AG10803 (cell line): ENCODE data around the gene OR4C5.
"Not testable (repeated sequence)": the region's sequence is repeated elsewhere in the genome, so short reads cannot be mapped to it uniquely, and the experiment has no call there.

ENCODE experiments used
- DNase-seq: peaks from one replicate; pipeline ENCODE4 v3.0.0; 2010; ENCODE audit warnings: low read depth
- H3K4me3 ChIP-seq: 2 replicates; pipeline ENCODE4 v1.5.1; 2011; ENCODE audit warnings: mild to moderate bottlenecking, low read length, control low read depth
- TF ChIP-seq, protein P1 (sequence below): conservative IDR thresholded peaks from 2 replicates; pipeline ENCODE4 v1.5.1; 2011; ENCODE audit warnings: mild to moderate bottlenecking, low read length, control low read depth, inconsistent platforms

The OR4C5 gene

GRCh38 chr11:48366365-48366764 is at the start of gene OR4C5:
Gene OR4C5, minus strand, starts transcription at chr11:48366465. Its CDS starts 0 bp downstream, at chr11:48366465.
- TF ChIP-seq, protein P1, sequence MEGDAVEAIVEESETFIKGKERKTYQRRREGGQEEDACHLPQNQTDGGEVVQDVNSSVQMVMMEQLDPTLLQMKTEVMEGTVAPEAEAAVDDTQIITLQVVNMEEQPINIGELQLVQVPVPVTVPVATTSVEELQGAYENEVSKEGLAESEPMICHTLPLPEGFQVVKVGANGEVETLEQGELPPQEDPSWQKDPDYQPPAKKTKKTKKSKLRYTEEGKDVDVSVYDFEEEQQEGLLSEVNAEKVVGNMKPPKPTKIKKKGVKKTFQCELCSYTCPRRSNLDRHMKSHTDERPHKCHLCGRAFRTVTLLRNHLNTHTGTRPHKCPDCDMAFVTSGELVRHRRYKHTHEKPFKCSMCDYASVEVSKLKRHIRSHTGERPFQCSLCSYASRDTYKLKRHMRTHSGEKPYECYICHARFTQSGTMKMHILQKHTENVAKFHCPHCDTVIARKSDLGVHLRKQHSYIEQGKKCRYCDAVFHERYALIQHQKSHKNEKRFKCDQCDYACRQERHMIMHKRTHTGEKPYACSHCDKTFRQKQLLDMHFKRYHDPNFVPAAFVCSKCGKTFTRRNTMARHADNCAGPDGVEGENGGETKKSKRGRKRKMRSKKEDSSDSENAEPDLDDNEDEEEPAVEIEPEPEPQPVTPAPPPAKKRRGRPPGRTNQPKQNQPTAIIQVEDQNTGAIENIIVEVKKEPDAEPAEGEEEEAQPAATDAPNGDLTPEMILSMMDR, result no peak
- no peak within 1 kb of the TSS for H3K4me3 ChIP-seq
- no peak for DNase-seq

DNA sequence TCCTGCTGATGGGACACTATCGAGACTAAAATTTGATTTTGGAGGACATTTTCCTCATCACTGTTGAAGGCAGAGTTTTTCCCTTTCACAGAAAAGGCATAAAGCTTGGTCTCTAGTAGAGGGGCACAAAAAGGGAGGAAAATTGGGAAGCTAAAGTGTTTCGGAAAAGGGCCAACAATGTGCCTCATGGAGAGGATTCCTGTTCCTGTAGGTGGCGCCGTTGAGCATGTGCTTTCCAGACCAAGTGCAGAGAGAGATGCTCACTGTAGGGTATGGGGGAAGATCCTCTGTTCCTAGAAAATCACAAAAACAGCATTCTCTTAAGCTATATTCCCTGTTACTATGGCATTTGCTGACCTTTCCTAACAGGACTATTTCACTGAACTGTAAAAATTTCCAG is 18.4 kb upstream of the OR4C5 start:
- TF ChIP-seq, protein P1, result no peak
- no peak overlapping the region for H3K4me3 ChIP-seq
- no peak for DNase-seq

DNA sequence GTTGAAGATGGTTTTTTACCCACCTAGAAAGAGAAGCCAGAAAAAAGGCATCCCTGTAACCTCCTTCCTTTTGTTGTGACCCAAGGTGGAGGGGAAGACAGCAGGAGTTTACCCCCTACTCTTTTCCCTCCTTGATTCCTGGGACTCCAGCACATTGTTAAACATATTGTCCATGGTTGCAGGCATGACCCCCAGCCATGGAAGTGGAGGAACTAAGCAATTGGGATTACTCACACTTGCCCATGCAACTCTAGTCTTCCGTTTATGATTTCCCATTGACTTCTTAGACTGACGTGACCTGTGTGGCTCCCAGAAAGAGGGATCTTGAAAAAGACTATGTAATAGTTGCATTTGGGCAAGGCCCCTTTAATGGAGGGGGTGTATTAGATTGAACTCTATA is 17.9 kb upstream of the OR4C5 start:
- H3K4me3 ChIP-seq, DNase-seq: not testable (repeated sequence)

- DNase-seq, H3K4me3 ChIP-seq: not testable (repeated sequence)
Measured at GRCh38 chr11:48361289-48361688, 5.0 kb downstream of the OR4C5 start.

- TF ChIP-seq, protein P1, result no peak
- DNase-seq, result no peak
- no peak overlapping the region for H3K4me3 ChIP-seq
Measured at GRCh38 chr11:48354677-48355076, 11.6 kb downstream of the OR4C5 start.

DNA sequence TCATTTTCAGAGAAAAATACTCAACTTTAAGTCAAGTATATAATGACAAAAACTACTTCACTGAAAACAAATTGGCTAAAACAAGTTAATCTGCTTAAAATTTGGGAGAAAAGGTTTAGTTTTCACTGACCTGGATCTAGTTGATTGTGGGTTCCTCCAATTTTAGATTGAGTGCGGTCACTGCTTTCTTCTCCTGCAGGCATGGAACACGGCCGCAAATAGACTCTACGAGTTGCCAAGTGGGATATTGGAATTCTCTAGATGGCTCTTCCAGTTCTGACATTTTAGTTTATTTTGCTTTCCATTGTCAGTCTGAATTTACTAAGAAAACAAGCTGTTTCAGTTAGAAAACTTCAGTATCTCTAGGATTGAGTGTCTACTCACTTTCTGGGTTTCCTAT is 12.3 kb downstream of the OR4C5 start:
- DNase-seq, result no peak
- TF ChIP-seq, protein P1, result no peak
- H3K4me3 ChIP-seq, result no peak overlapping the region

GRCh38 chr11:48346286-48346685 is 20.0 kb downstream of the OR4C5 start:
- not testable (repeated sequence) for H3K4me3 ChIP-seq, DNase-seq

DNA sequence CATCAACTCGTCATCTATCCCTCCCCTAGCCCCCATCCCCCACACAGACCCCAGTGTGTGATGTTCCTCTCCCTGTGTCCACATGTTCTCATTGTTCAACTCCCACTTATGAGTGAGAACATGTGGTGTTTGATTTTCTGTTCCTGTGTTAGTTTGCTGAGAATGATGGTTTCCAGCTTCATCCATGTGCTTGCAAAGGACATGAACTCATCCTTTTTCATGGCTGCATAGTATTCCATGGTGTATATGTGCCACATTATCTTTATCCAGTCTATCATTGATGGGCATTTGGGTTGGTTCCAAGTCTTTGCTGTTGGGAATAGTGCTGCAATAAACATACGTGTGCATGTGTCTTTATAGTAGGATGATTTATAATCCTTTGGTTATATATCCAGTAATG is 23.8 kb downstream of the OR4C5 start:
- DNase-seq, H3K4me3 ChIP-seq: not testable (repeated sequence)

DNA sequence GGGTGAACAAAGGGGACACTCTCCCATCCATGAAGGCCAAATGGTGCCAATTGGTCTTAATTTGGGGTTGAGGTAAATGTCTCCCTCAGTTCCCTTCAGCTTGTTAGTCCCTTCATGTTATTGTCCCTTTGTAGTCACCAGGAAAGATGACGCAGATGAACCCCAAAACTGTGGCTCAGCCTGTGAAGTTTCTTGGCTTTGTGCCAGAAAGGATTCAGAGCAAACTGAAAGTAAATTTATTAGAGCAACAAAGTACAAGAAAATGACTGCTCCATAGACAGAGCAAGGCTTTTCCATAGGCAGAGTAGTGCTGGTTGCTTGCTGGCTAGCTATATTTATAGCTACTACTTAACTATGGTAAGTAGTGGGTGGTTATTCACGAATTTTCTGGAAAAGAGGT is 24.8 kb downstream of the OR4C5 start:
- no peak overlapping the region for H3K4me3 ChIP-seq
- no peak for DNase-seq
- TF ChIP-seq, protein P1, result no peak

DNA sequence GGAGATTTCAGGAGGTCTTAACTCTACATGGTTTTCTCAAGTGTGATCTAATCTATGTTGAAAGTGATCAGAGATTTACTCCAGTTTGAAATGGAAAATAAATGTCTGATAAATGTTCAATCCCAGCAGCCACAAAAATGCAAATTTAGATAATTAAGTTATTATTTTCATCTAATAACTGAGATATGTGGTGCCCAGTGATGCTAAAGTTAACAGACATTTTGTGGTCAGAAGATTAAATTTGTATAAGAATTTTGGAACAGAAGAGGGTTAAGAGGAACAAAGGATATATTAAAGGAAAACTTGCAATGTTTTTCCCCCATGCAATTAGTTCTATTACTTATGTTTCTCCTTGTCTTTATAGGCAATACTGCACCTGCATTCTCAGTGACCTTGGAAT is 41.6 kb downstream of the OR4C5 start, which contains the start of gene OR4C3:
Gene OR4C3 (plus strand): TSS at position 301 of the 400 bp plus-strand sequence. CDS start 102 bp downstream, outside the sequence.
- not testable (repeated sequence) for DNase-seq, H3K4me3 ChIP-seq

DNA sequence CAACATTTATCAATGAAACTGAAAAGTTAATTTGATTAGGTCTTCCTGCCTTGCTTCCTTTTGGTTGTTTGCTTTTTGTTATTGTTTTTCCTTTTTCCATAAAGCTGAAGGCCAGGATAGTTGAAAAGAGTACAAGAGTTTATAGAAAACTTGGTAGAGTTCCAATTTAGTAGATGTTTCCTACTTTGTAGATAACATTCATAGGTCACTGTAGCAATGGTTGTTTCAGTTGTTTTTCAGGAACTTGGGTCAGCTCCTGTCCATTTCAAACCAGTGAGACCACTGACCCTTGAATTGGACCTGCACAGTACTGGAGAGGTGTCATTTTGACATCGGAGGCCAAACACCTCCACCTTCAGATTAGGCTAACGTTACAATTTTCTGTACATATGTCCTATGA is 46.5 kb downstream of the OR4C5 start:
- not testable (repeated sequence) for DNase-seq

More for the DNA sequence above, 46.5 kb downstream of the OR4C5 start:
- not testable (repeated sequence) for H3K4me3 ChIP-seq
